ENCODE measurements around the gene CACNG3.

Gene CACNG3

GRCh38 chr16:24214992-24215391 lies 41.1 kb upstream of the CACNG3 start:
- Histone ChIP-seq H4K20me1 (ENCODE audit: control insufficient read depth, insufficient read depth, low read depth, low read length) (0 out of 2 replicates have a peak, but pooled peaks cover 4% of the 10 kb centered on the region), H3K9me3 (ENCODE audit: control insufficient read depth, insufficient read depth, low read length) (no peaks in the 10 kb centered on the region), H3K27ac (ENCODE audit: low read depth, low read length) (no peak overlapping the region), H3K36me3 (ENCODE audit: control insufficient read depth, low read length) (no peaks in the 10 kb centered on the region), H3K4me2 (ENCODE audit: low read length) (no peak overlapping the region), H3K4me1 (ENCODE audit: control insufficient read depth, low read length) (no peaks in the 10 kb centered on the region), H3K27me3 (ENCODE audit: control insufficient read depth, low read length) (no peaks in the 10 kb centered on the region), H3K9me2 (replicated peaks; ENCODE audit: control insufficient read depth, low read length) (no peaks in the 10 kb centered on the region), H3K4me3 (ENCODE audit: low read length) (no peak overlapping the region), H3K79me2 (ENCODE audit: control insufficient read depth, low read length) (no peaks in the 10 kb centered on the region), H3F3A (ENCODE audit: control insufficient read depth, insufficient read depth) (no peaks in the 10 kb centered on the region)
- TF ChIP-seq, protein P1, sequence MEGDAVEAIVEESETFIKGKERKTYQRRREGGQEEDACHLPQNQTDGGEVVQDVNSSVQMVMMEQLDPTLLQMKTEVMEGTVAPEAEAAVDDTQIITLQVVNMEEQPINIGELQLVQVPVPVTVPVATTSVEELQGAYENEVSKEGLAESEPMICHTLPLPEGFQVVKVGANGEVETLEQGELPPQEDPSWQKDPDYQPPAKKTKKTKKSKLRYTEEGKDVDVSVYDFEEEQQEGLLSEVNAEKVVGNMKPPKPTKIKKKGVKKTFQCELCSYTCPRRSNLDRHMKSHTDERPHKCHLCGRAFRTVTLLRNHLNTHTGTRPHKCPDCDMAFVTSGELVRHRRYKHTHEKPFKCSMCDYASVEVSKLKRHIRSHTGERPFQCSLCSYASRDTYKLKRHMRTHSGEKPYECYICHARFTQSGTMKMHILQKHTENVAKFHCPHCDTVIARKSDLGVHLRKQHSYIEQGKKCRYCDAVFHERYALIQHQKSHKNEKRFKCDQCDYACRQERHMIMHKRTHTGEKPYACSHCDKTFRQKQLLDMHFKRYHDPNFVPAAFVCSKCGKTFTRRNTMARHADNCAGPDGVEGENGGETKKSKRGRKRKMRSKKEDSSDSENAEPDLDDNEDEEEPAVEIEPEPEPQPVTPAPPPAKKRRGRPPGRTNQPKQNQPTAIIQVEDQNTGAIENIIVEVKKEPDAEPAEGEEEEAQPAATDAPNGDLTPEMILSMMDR (IDR thresholded peaks at IDR 0.05; ENCODE audit: low read depth, low read length, poor library complexity, severe bottlenecking) = no peak

- no peaks in the 10 kb centered on the region for H3K27me3 ChIP-seq (ENCODE audit: control insufficient read depth, low read length)
- H3K27ac ChIP-seq (ENCODE audit: low read depth, low read length) = no peak overlapping the region
- H3K36me3 ChIP-seq (ENCODE audit: control insufficient read depth, low read length) = no peaks in the 10 kb centered on the region
- no peaks in the 10 kb centered on the region for H3K9me3 ChIP-seq (ENCODE audit: control insufficient read depth, insufficient read depth, low read length)
- no peaks in the 10 kb centered on the region for H3K79me2 ChIP-seq (ENCODE audit: control insufficient read depth, low read length)
- no peak overlapping the region for H3K4me3 ChIP-seq (ENCODE audit: low read length)
- no peaks in the 10 kb centered on the region for H3F3A ChIP-seq (ENCODE audit: control insufficient read depth, insufficient read depth)
- H3K4me1 ChIP-seq (ENCODE audit: control insufficient read depth, low read length) = no peaks in the 10 kb centered on the region
- no peak for TF ChIP-seq EZH2phosphoT487 (IDR thresholded peaks at IDR 0.05; ENCODE audit: borderline replicate concordance, low read length)
- TF ChIP-seq, protein P1 (IDR thresholded peaks at IDR 0.05; ENCODE audit: low read depth, low read length, poor library complexity, severe bottlenecking) = no peak
- H4K20me1 ChIP-seq (ENCODE audit: control insufficient read depth, insufficient read depth, low read depth, low read length) = 0 out of 2 replicates have a peak, but pooled peaks cover 4% of the 10 kb centered on the region
- H3K9me2 ChIP-seq (replicated peaks; ENCODE audit: control insufficient read depth, low read length) = no peaks in the 10 kb centered on the region
- H3K4me2 ChIP-seq (ENCODE audit: low read length) = no peak overlapping the region
Observed at GRCh38 chr16:24216961-24217360, 39.2 kb upstream of the CACNG3 start.

DNA sequence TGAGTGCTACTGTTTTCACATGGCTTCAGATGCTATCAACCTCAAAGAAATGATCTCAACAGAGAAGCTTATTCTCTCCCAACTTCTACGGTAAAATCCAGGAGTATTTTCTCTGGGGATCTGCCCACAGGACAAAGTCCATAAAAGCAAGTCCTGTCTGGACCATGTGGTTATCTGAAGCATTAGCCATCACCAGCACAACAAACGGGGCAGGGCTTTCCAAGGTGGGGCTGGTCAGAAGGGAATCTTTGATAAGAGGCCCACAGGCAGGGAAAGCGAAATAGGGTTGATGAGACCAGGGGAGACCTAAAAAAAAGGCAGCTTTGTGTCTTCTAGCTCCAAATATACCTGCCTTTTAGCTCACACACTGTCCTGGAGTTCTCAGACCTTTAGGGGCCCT lies 38.7 kb upstream of the CACNG3 start:
- H3K4me3 ChIP-seq (ENCODE audit: low read length) = no peak overlapping the region
- H3K4me2 ChIP-seq (ENCODE audit: low read length) = no peak overlapping the region
- H3F3A ChIP-seq (ENCODE audit: control insufficient read depth, insufficient read depth) = no peaks in the 10 kb centered on the region
- H4K20me1 ChIP-seq (ENCODE audit: control insufficient read depth, insufficient read depth, low read depth, low read length) = 0 out of 2 replicates have a peak, but pooled peaks cover 4% of the 10 kb centered on the region
- TF ChIP-seq, protein P1 (IDR thresholded peaks at IDR 0.05; ENCODE audit: low read depth, low read length, poor library complexity, severe bottlenecking) = no peak
- no peak for TF ChIP-seq EZH2phosphoT487 (IDR thresholded peaks at IDR 0.05; ENCODE audit: borderline replicate concordance, low read length)
- H3K9me3 ChIP-seq (ENCODE audit: control insufficient read depth, insufficient read depth, low read length) = no peaks in the 10 kb centered on the region
- no peaks in the 10 kb centered on the region for H3K4me1 ChIP-seq (ENCODE audit: control insufficient read depth, low read length)
- H3K9me2 ChIP-seq (replicated peaks; ENCODE audit: control insufficient read depth, low read length) = no peaks in the 10 kb centered on the region
- H3K27ac ChIP-seq (ENCODE audit: low read depth, low read length) = no peak overlapping the region
- no peaks in the 10 kb centered on the region for H3K36me3 ChIP-seq (ENCODE audit: control insufficient read depth, low read length)
- no peaks in the 10 kb centered on the region for H3K27me3 ChIP-seq (ENCODE audit: control insufficient read depth, low read length)
- no peaks in the 10 kb centered on the region for H3K79me2 ChIP-seq (ENCODE audit: control insufficient read depth, low read length)

- H3K27ac ChIP-seq (ENCODE audit: low read depth, low read length) = no peak overlapping the region
- H3K27me3 ChIP-seq (ENCODE audit: control insufficient read depth, low read length) = no peaks in the 10 kb centered on the region
- no peak for TF ChIP-seq EZH2phosphoT487 (IDR thresholded peaks at IDR 0.05; ENCODE audit: borderline replicate concordance, low read length)
- TF ChIP-seq, protein P1 (IDR thresholded peaks at IDR 0.05; ENCODE audit: low read depth, low read length, poor library complexity, severe bottlenecking) = no peak
- H3K9me2 ChIP-seq (replicated peaks; ENCODE audit: control insufficient read depth, low read length) = no peaks in the 10 kb centered on the region
- H3F3A ChIP-seq (ENCODE audit: control insufficient read depth, insufficient read depth) = no peaks in the 10 kb centered on the region
- no peak overlapping the region for H3K4me3 ChIP-seq (ENCODE audit: low read length)
- H3K36me3 ChIP-seq (ENCODE audit: control insufficient read depth, low read length) = no peaks in the 10 kb centered on the region
- H3K79me2 ChIP-seq (ENCODE audit: control insufficient read depth, low read length) = no peaks in the 10 kb centered on the region
- no peaks in the 10 kb centered on the region for H3K4me1 ChIP-seq (ENCODE audit: control insufficient read depth, low read length)
- 0 out of 2 replicates have a peak, but pooled peaks cover 4% of the 10 kb centered on the region for H4K20me1 ChIP-seq (ENCODE audit: control insufficient read depth, insufficient read depth, low read depth, low read length)
- no peaks in the 10 kb centered on the region for H3K9me3 ChIP-seq (ENCODE audit: control insufficient read depth, insufficient read depth, low read length)
- no peak overlapping the region for H3K4me2 ChIP-seq (ENCODE audit: low read length)
Observed at GRCh38 chr16:24218299-24218698, 37.8 kb upstream of the CACNG3 start.

All from DOHH2 (cell line).